NOMO-1 treated with dmso at 0.1 percent for 144 hours (cell line): Measurements from ENCODE around the gene DUSP16.
A peak's percentile ranks its signal among the peaks of the same experiment; 100 is the strongest.
"Not testable (repeated sequence)": the region's sequence is repeated elsewhere in the genome, so short reads cannot be mapped to it uniquely, and the experiment has no call there.

Experiments used
- DNase-seq: peaks from one replicate; lab custom pipeline; 2025; ENCODE audit not compliant: unreplicated experiment; lab: John Stamatoyannopoulos, UW

Gene DUSP16

DNA sequence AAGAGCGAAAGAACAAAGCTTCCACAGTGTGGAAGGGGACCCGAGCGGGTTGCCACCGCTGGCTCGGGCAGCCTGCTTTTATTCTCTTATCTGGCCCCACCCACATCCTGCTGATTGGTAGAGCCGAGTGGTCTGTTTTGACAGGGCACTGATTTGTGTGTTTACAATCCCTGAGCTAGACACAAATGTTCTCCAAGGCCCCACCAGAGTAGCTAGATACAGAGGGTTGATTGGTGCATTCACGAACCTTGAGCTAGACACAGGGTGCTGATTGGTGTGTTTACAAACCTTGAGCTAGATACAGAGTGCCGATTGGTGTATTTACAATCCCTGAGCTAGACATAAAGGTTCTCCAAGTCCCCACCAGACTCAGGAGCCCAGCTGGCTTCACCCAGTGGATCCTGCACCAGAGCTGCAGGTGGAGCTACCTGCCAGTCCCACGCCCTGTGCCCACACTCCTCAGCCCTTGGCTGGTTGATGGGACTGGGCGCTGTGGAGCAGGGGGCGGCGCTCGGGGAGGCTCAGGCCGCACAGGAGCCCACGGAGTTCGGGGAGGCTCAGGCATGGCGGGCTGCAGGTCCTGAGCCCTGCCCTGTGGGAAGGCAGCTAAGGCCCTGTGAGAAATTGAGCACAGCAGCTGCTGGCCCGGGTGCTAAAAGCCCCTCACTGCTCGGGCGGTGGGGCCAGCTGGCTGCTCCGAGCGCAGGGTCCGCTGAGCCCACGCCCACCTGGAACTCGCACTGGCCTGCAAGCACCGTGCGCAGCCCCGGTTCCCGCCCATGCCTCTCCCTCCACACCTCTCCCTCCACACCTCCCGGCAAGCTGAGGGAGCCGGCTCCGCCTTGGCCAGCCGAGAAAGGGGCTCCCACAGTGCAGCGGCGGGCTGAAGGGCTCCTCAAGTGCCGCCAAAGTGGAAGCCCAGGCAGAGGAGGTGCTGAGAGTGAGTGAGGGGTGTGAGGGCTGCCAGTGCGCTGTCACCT lies 90.4 kb downstream of the DUSP16 start:
- not testable (repeated sequence) for DNase-seq

DNA sequence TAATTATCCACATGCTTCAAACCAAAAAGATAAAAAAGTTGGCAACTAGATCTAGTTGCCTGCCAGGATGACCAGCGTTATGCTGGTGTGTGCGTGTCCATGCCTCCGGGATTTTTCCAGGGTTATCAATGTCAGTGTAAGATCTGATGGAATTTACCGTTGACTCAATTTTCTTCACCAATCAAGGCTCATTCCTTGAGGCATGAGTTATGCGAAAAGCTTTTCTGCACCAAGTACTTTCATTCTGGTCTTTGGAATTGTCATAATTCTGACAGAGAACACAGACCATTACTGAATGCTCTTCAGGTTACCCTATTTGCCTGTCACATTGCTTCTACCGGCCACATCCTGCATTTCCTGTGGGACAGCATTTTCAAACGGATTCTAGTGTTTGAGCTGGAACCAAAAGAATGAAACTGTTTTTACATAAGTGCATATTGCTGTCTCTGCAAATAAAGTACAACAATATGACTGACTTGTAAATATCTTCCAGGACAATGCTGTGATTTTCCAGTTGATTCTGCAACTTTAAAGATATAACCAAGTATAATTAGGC lies 91.8 kb downstream of the DUSP16 start:
- DNase-seq, result no peak

DNA sequence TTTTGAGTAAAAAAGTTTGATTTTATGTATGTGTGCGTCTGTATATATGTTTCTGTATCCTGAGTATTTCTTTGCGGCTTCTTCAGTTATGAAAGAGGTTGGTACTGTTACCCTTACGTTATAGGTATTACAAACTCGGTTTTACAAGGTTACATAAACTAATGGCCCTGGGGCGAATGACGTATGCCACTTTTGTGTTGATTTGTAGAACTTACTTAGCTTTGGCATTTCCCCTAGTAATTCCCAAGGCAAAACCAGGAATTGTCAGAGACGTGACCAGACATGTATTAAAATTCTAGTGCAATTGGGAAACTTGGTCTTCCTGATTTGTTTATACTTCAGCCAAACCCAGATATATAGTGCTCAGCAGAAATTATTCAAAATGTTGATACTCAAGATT lies 93.3 kb downstream of the DUSP16 start:
- DNase-seq, result no peak

DNA sequence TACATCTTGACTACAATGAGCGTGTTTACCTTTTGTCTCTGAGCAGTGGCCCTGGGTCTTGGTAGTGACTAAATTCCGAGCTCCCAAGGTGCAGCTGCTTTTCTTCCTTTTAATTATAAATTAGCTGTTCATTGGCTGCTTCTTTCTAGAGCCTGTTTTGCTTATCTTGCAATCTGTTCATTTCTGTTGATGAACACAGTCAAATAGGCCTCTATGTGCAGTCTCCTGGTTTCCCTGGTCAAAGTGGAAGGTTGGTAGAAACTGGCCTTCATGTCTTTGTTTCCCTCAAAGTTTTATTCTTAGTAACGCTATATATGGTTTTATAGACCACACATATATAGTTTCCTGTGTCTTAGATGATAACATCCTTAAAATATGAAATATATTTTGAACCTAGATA lies 94.1 kb downstream of the DUSP16 start:
- no peak for DNase-seq

DNA sequence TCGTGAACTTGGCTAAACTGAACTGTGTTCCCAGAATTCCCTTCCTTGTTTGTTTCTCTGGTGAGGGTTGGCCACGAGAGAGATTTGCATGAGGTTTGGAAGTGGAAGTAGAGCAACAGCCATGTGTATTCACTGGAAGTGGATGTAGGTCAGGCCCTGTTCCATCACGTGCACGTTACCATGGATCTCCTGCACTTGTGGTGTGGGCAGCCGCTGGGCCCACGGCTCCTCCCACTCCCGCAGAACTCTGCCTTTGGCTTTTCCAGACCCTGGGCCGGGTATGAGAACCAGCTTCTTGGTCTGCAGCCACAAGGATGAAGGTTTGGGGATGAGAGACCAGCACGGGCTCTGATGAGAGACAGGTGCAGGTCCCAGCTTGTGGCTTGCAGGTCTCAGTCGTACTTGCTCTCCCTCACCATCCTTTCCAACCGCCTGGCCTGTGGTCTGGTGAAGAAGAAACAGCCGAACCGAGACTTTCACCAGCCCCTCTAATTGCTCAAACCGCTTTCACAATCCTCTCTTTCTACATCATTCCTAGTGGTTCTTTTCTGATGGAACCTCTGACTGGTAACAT lies 94.9 kb downstream of the DUSP16 start:
- DNase-seq, result peak; percentile 57

DNA sequence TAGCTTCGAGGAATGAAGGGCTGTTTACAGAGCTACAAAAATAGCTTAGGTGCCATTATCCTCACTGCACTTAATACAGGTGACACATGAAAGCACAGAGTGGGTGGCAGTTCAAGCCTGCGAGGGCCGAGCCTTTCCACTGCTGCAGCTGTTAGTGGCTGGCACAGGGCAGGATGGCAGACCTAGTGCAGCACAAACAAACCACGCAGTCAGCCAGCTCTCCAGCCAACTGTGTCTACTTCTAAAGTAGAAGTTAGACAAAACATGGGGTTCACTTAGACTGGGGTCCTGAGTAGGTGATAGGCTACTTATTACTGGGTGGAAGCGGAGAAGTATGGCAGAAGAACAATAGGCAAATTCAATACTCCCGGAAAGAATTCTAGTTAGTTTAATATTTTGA lies 95.4 kb downstream of the DUSP16 start:
- no peak for DNase-seq

DNA sequence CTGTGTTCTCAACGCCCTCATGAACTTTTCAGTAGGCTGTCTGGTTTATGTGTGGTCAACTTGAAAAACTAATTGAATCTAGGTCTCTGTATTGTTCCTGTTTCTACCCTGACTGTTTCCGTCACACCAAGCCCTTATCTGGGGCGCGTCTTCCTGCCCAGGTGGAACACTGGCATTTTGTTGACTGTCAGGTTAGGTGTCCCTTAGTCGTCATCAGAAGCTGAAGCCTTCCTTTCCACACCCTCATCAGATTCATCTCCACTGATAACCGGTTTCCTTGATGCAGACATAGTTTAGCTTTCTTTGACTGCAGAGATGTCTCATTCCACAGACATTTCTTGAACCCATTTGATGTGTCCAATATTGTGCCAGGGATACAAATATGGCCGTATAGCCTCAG lies 96.5 kb downstream of the DUSP16 start:
- DNase-seq, result no peak

DNA sequence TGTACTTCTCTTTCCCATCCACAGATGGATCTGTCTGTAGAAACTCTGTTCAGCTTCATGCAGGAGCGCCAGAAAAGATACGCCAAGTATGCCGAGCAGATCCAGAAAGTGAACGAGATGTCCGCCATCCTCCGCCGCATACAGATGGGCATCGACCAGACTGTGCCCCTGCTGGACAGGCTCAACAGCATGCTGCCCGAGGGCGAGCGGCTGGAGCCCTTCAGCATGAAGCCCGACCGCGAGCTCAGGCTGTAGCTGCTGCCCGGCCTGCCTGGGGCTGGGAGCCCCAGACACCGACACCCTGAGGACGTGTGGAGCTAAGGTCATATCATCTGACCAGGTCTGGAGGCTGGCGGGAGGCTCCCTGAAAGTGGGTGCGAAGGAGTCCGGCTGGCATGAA lies 97.1 kb downstream of the DUSP16 start:
- DNase-seq, result no peak

DNA sequence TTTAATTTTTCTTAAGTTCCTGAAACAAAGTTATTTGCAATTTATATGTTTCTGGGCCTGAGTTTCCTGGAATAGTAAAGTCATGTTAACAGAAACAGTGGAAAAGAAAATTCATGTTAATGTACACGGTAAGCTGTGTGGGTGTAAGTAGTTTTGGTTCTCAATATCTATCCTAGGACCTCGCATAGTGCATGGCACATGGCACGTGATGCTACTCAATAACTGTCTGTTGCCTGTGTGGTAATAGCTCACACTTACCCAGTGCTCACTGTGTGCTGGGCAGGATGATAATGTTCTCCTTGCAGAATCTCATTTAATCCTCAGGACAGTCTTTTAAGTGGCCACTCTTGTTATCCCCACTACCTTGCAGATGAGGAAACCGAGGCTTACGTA lies 100.7 kb downstream of the DUSP16 start:
- DNase-seq, result no peak

DNA sequence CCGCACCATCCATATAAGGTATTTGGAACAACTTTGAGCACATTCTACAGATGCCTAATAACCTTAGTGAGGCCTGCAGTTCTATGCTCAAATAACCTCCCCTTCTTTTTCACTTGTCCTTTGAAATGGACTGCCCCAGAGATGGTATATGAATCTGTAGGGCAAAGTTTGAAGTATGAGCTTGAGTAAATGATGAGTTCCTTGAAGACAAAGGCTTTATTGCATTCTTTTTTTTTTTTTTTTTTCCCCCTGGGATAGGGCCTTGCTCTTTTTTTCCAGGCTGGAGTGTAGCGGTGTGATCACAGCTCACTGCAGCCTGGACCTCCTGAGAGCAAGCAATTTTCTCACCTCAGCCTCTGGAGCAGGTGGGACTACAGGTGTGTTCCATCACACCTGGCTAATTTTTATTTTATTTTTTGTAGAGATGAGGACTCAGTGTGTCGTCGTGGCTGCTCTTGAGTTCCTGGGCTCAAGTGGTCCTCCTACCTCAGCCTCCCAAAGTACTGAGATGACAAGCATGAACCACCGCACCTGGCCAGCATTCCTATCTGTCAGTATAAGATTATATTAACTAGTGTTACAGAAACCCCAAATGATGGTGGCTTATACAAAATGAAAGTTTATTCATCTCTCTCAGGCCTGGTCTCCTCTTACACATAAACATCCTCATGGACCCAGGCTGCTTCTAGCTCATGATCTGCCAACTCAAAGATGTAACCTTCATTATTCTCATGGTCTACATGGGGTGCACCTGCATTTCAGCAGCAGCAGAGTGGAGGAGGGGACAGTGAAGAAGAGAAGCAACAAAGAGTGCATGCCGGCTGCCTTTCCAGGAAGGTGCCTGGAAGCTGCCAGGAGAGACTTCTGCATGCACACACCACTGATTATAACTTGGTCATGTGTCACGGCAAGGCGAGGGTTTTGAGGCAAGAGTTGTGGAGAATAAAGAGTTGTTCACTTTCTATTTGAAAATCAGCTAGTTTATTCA lies 101.4 kb downstream of the DUSP16 start:
- no peak for DNase-seq

DNA sequence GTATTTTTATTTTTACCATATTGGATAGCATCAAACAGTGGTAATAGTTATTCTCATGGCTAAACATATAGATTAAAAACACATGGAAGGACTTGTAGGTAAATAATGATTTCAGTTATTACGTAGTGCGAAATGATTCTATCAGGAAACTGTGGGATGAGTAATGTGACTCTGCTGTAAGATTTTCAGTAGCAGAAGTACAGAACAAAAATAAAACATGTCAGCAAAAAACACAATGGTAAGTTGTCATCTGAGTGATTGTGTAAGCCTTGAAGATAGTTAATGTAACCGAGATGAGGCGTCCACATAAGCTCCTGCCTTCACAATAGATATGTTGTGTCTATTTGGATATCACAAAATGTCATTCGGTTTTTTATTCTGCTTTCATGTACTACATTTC lies 106.0 kb downstream of the DUSP16 start:
- peak; percentile 15 for DNase-seq

DNA sequence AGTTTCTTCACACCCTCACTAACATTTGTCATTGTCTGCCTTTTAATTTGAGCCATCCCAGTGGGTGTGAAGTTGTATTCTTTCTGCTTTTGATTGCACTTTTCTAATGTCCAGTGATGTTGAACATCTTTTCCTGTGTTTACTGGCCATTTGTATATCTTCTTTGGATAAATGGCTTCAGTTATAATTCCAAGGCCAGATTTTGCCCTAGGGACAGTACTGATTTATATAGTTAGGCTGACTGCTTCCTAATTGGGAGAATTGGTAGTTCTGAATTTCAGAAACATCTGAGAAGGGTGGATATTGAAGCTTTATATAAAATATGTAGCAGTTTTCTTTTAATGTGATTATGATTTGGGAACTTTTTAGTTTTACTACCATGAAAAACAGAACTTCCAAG lies 108.3 kb downstream of the DUSP16 start:
- no peak for DNase-seq

DNA sequence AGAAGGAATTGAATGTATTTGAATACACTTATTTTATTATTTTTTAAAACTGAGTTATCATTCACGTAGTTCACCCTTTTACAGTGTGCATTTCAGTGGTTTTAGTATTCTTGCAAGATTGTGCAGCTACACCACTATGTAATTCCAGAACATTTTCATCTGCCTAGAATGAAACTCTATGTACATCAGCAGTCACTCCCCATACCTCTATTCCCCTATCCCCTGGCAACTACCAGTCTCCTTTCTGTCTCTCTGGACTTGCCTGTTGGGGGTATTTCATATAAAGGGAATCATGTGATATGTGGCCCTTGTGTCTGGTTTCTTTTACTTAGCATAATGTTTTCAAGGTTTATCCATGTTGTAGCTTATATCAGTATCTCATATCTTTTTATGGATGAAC lies 109.0 kb downstream of the DUSP16 start:
- DNase-seq, result no peak

DNA sequence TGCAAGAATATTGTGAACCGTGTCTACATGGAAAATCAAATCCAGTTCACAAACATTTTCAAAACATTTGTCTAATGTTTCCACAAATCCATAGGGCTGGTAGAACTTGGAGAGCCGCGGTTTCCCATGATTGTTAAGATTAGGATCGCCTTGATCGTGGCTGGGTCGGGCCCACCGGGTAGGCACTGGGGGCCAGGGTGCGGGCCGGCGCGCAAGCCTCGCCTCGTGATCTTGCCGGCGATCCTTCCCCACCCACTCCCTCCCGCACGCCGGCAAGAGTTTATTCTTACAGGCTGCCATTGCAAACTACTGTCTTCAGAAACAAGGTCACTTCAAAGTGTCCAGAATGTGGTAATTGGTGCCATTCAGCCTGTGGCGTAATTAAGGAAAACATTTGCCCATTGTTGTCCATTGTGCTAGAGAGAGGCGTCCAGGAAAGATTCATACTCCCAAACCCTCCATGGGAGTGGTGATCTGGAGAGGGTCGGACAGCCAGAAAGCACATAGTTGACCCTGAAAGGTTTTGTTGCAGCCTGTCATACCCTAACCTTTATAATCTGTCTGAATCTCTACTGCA lies 110.2 kb downstream of the DUSP16 start:
- DNase-seq, result no peak

DNA sequence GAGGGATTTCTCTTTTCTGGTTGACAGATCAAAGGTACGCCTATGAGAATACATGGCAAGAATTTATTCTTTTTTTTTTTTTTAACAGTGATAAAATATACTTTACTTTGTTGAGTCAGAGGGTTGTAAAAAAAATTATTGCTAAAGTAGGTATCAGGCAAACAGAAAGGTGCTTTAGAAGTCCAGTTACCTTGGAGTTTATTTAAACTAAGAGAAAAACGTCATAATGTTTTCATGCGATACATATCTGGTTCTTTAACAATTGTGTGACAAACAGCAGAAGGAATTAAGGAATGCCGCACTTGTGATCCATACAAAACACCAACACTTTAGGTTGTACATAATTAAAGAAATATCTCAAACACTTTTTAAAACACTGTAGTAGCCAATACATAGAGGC lies 111.6 kb downstream of the DUSP16 start:
- DNase-seq, result no peak

DNA sequence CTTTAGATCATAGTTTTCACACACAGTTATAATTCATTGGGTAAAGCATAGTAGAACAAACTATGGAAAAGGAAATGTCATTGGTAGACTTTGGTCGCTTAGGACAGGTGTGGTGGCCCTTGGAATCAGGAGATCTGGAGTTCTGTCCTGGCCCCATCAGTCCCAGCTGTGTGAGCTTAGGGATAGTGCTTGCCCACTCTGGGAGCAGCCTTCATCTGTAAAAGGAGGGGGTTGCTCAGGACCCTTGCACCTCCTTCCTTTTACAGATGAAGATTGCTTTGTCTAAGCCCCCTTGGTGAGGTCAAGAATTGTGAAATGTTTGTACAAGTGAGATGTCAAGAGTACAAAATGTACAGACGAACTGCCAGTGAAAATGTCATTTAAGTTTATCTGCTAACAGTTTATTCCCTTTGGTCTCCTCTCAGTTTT lies 112.6 kb downstream of the DUSP16 start:
- no peak for DNase-seq

DNA sequence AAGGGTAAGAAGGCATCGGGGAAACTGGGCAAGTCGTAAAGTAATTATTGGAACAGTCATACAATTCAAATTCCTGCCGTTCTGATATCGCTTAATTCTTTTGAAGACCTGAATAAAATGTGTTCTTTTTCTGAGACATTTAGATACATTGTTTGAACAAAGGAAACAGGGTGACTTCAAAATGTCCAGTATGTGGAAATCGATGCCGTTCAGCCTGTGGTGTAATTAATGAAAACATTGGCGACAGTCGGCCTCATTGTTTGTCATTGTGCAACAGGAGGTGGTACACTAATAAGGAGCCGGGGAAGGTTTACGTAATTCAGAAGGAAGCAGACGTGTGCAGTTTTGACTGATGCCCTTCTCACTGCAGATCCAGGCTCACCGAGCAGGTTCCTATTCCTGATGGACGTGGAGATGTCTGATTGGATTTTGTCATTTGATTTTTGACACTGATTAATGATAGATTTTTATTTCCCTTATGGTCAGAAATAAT lies 113.1 kb downstream of the DUSP16 start:
- DNase-seq, result peak; percentile 84

DNA sequence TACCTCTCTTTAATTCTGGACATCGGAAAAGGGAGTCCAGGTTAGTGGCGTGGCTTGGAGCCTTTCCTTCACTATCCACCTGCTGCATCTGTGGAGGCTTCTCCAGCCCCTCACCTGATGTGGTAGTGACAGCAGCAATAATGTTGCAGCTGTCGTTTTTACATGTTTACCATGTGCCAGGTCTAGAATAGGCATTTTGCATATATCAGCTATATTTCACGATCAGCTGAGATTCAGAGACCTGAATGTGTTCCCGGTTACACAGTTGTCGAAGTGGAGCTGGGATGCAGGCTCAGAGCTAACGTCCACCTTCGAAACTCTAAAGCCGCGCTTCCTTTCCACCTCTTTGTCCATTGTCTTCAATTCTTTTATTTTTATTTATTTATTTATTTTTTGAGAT lies 114.8 kb downstream of the DUSP16 start:
- DNase-seq, result no peak

DNA sequence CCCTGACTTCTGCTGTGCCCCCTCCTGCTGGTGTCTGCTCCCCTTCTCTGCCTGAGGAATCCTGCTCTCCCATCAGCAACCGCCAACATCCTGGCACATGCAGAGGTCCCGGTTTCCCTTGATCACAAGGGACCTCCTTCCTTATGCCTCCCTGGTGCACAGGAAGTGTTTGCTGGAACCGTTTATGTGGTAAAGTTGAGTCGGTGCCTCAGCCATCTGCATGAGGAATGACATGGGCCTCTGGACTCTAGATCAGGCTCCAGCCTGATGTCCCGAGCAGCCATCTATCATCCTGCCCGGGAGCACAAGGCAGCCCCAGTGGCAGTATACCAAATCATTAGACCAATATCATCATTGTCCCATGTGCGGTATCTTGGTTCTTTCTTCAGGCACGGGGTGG lies 115.4 kb downstream of the DUSP16 start:
- DNase-seq, result no peak

DNA sequence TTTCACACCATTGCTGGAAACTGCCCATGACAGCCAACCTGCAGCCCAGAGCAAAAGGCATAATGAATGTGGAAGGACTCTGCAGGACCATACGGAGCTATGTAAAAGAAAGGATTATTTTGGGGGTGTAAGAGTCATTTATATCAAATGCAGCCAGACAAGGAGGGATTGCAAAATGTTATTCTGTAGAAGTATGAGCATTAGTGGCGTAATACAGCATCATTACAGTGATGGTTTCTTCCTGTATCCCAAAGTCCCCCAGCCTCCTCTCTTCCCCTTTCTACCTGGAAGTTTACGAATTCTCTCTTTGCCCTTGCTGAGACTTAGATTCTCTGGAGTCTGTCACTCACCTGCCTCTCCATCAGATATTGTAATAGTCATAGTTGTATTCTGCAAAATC lies 115.9 kb downstream of the DUSP16 start:
- no peak for DNase-seq

DNA sequence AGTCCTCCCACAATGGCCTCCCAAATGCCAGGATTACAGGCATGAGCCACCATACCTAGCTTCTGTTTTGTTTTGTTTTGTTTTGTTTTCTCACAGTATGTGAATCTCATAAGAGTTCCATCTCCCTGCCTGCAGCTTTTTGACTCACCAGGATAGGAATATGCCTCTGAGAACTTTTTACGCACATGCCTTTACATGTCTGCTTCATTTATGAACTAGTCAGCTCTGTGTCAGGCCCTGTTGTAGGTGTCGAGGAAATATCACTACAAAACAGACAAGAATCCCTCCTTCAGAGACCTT lies 116.8 kb downstream of the DUSP16 start:
- no peak for DNase-seq
